ENCODE results near the gene CARF. TPM values are rescaled to one million over a fixed set of nuclear protein-coding genes. Genes with fewer than 3 reads are reported as not detected.

CARF gene
- total and polyA plus RNA-seq, 2 of the 13 experiments (the other 11 are each of a cell fraction or from before 2014, with no cell fraction given) = 3.0 to 5.4 TPM

- no peak for TF ChIP-seq ZNF780A (CRISPR knock-in tag; IDR thresholded peaks at IDR 0.05)
- TF ChIP-seq NFYB (CRISPR knock-in tag; IDR thresholded peaks at IDR 0.05) = no peak
- TF ChIP-seq HINFP (CRISPR knock-in tag; IDR thresholded peaks at IDR 0.05; ENCODE audit: low read depth) = 0 out of 2 replicates have a peak, but pooled peaks have one; percentile 43
- TF ChIP-seq TGIF2 (CRISPR knock-in tag; IDR thresholded peaks at IDR 0.05) = no peak
- TF ChIP-seq KAT2B (IDR thresholded peaks at IDR 0.05; ENCODE audit: borderline replicate concordance, low read depth, low read length) = no peak
- TF ChIP-seq NBN (conservative IDR thresholded peaks at IDR 0.05) = no peak
- no peak for TF ChIP-seq ZNF879 (CRISPR knock-in tag; IDR thresholded peaks at IDR 0.05)
- no peak for TF ChIP-seq SP140L (CRISPR knock-in tag; IDR thresholded peaks at IDR 0.05; ENCODE audit: borderline replicate concordance)
- TF ChIP-seq MLLT10 (CRISPR knock-in tag; IDR thresholded peaks at IDR 0.05) = no peak
- TF ChIP-seq DDIT3 (CRISPR knock-in tag; IDR thresholded peaks at IDR 0.05) = 0 out of 2 replicates have a peak, but pooled peaks have one; percentile 23
- TF ChIP-seq FOXJ3 (CRISPR knock-in tag; IDR thresholded peaks at IDR 0.05; ENCODE audit: borderline replicate concordance) = no peak
- no peak for TF ChIP-seq ZNF580 (CRISPR knock-in tag; IDR thresholded peaks at IDR 0.05; ENCODE audit: borderline replicate concordance, low read depth)
- no peak for TF ChIP-seq PHB2 (IDR thresholded peaks at IDR 0.05; ENCODE audit: partially characterized antibody)
- TF ChIP-seq MTA3 (CRISPR knock-in tag; IDR thresholded peaks at IDR 0.05) = no peak
- TF ChIP-seq TP53 (CRISPR knock-in tag; conservative IDR thresholded peaks at IDR 0.05) = no peak
- TF ChIP-seq ZNF589 (CRISPR knock-in tag; conservative IDR thresholded peaks at IDR 0.05) = peak; percentile 26; the same call in 1 of the 2 replicates
- no peak for TF ChIP-seq HNF1B (CRISPR knock-in tag; IDR thresholded peaks at IDR 0.05)
- TF ChIP-seq WIZ (CRISPR knock-in tag; IDR thresholded peaks at IDR 0.05) = no peak
- TF ChIP-seq SYNCRIP (IDR thresholded peaks at IDR 0.05; ENCODE audit: insufficient read depth, low read depth, low read length) = no peak
- peak; percentile 64 for TF ChIP-seq SP4 (CRISPR knock-in tag; IDR thresholded peaks at IDR 0.05)
- peak; percentile 86 for TF ChIP-seq ZSCAN31 (CRISPR knock-in tag; IDR thresholded peaks at IDR 0.05; ENCODE audit: low read depth)
- no peak for TF ChIP-seq ATF7 (IDR thresholded peaks at IDR 0.05)
- TF ChIP-seq ATF7 (CRISPR knock-in tag; IDR thresholded peaks at IDR 0.05) = no peak
- TF ChIP-seq MXI1 (IDR thresholded peaks at IDR 0.05; ENCODE audit: borderline replicate concordance, low read depth, low read length) = peak; percentile 83
- no peak for TF ChIP-seq FOSL1 (CRISPR knock-in tag; IDR thresholded peaks at IDR 0.05; ENCODE audit: borderline replicate concordance)
- TF ChIP-seq SAP130 (CRISPR knock-in tag; IDR thresholded peaks at IDR 0.05; ENCODE audit: low read depth) = peak; percentile 79
- TF ChIP-seq ZSCAN12 (CRISPR knock-in tag; IDR thresholded peaks at IDR 0.05) = 0 out of 2 replicates have a peak, but pooled peaks have one; percentile 57
- TF ChIP-seq BHLHE40 (IDR thresholded peaks at IDR 0.05; ENCODE audit: low read length) = 0 out of 2 replicates have a peak, but pooled peaks have one; percentile 3
- TF ChIP-seq PITX1 (CRISPR knock-in tag; IDR thresholded peaks at IDR 0.05) = no peak; the same call in 1 of the 2 replicates
- TF ChIP-seq ZNF331 (CRISPR knock-in tag; IDR thresholded peaks at IDR 0.05) = no peak
These were observed 40.6 kb upstream of the CARF start, which contains the start of gene ICA1L (continued) for GRCh38 chr2:202871300-202872141.

All from HepG2 (cell line).